Panc1 (cell line): Measurements from ENCODE around the gene CYSRT1.
"Not testable (repeated sequence)": the region's sequence is repeated elsewhere in the genome, so short reads cannot be mapped to it uniquely, and the experiment has no call there.

ENCODE experiments used
- CTCF ChIP-seq: fragments of 450-650 bp; IDR thresholded peaks from 2 replicates; pipeline ENCODE4 v1.5.1; 2017; ENCODE audit warnings: mild to moderate bottlenecking
- POLR2AphosphoS5 ChIP-seq: IDR thresholded peaks from 2 replicates; pipeline ENCODE4 v1.6.1; 2012; ENCODE audit warnings: mild to moderate bottlenecking, low read depth, low read length, moderate library complexity
- TCF7L2 ChIP-seq: IDR thresholded peaks from 2 replicates; pipeline ENCODE4 v1.6.1; 2011; ENCODE audit warnings: mild to moderate bottlenecking, low read depth, low read length, inconsistent platforms

DNA sequence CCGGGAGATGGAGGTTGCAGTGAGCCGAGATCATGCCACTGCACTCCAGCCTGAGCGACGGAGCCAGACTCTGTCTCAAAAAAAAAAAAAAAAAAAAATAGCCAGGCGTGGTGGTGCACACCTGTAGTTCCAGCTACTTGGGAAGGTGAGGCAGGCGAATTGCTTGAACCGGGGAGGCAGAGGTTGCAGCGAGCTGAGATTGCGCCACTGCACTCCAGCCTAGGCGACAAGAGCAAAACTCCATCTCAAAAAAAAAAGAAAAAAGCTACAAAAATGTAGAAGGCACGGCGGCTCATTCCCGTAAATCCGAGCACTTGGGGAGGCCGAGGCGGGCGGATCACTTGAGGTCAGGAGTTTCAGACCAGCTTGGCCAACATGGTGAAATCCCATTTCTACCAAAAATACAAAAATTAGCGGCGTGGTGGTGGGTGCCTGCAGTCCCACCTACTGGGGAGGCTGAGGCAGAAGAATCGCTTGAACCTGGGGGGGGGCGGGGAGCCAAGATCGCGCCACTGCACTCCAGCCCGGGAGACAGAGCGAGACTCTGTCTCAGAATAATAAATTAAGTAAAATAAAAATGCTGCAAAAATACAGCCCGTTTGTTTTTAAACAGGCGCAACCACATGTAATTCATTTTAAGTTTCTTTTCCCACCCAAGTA, 14.7 kb downstream of the CYSRT1 start:
- not testable (repeated sequence) for TF ChIP-seq CTCF, POLR2AphosphoS5, TCF7L2
